ENCODE results near the gene MAGEA6. TPM values are rescaled to one million over a fixed set of nuclear protein-coding genes. Genes with fewer than 3 reads are reported as not detected.
"Not testable (repeated sequence)": the region's sequence is repeated elsewhere in the genome, so short reads cannot be mapped to it uniquely, and the experiment has no call there.

MAGEA6 gene
- total RNA-seq, 1 donor from 2014 or later = not detected

DNA sequence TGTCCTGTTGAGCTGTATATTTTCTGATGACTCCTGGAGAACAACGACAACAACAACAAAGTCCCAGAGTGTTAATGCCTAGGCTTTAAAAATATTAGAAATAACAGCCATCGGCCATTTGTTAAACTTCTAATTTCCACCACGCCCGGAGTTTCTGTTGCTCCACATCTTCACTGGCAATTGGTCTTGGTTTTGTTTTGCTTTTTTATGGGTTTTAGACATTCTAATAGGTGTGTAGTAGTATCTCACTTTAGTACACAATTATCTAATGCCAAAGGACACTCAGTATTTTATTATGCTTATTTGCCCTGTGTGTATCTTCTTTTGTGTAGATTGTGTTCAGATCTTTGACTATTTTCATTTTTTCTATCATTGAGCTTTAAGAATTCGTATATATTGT is 30.9 kb downstream of the MAGEA6 start:
- Histone ChIP-seq H3K36me3 (no peaks in the 10 kb centered on the region), H3K4me3 (no peak overlapping the region), H3K9me3 (no peaks in the 10 kb centered on the region), H3K27ac (no peak overlapping the region), H3K4me1 (no peaks in the 10 kb centered on the region), H3K27me3 (no peaks in the 10 kb centered on the region)
- ATAC-seq = no peak
- intact Hi-C loops (cut with DNase I) = no loop called here
- DNase-seq = no peak
- TF ChIP-seq, protein P1, sequence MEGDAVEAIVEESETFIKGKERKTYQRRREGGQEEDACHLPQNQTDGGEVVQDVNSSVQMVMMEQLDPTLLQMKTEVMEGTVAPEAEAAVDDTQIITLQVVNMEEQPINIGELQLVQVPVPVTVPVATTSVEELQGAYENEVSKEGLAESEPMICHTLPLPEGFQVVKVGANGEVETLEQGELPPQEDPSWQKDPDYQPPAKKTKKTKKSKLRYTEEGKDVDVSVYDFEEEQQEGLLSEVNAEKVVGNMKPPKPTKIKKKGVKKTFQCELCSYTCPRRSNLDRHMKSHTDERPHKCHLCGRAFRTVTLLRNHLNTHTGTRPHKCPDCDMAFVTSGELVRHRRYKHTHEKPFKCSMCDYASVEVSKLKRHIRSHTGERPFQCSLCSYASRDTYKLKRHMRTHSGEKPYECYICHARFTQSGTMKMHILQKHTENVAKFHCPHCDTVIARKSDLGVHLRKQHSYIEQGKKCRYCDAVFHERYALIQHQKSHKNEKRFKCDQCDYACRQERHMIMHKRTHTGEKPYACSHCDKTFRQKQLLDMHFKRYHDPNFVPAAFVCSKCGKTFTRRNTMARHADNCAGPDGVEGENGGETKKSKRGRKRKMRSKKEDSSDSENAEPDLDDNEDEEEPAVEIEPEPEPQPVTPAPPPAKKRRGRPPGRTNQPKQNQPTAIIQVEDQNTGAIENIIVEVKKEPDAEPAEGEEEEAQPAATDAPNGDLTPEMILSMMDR (IDR thresholded peaks at IDR 0.05) = no peak

- H3K9me3 ChIP-seq; H3K27ac ChIP-seq; H3K36me3 ChIP-seq; H3K4me3 ChIP-seq; H3K4me1 ChIP-seq; intact Hi-C loops (cut with DNase I); DNase-seq; ATAC-seq; H3K27me3 ChIP-seq: not testable (repeated sequence)
These were observed 33.0 kb downstream of the MAGEA6 start for GRCh38 chrX:152736528-152736927.

- no peak for DNase-seq
- Histone ChIP-seq H3K4me3 (no peak overlapping the region), H3K9me3 (no peaks in the 10 kb centered on the region), H3K27me3 (no peaks in the 10 kb centered on the region), H3K27ac (no peak overlapping the region), H3K4me1 (no peaks in the 10 kb centered on the region), H3K36me3 (no peaks in the 10 kb centered on the region)
- intact Hi-C loops (cut with DNase I) = no loop called here
- TF ChIP-seq, protein P1 (IDR thresholded peaks at IDR 0.05) = no peak
- ATAC-seq = no peak
These were observed 33.5 kb downstream of the MAGEA6 start for GRCh38 chrX:152735860-152736511.

DNA sequence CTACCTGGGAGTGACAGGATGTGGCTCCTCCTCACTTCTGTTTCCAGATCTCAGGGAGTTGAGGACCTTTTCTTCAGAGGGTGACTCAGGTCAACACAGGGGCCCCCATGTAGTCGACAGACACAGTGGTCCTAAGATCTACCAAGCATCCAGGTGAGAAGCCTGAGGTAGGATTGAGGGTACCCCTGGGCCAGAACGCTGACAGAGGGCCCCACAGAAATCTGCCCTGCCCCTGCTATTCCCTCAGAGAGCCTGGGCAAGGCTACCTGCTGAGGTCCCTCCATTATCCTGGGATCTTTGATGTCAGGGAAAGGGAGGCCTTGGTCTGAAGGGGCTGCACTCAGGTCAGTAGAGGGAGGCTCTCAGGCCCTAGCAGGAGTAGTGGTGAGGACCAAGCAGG is 34.4 kb downstream of the MAGEA6 start:
- no peaks in the 10 kb centered on the region for H3K9me3 ChIP-seq
- ATAC-seq (no peak), DNase-seq (no peak)
- no peaks in the 10 kb centered on the region for H3K27me3 ChIP-seq
- intact Hi-C loops (cut with DNase I) = no loop called here
- H3K27ac ChIP-seq = no peak overlapping the region
- no peaks in the 10 kb centered on the region for H3K4me1 ChIP-seq
- TF ChIP-seq, protein P1 (IDR thresholded peaks at IDR 0.05) = no peak
- H3K36me3 ChIP-seq = no peaks in the 10 kb centered on the region
- H3K4me3 ChIP-seq = no peak overlapping the region

- ATAC-seq; H3K27me3 ChIP-seq; H3K4me1 ChIP-seq; H3K4me3 ChIP-seq; H3K9me3 ChIP-seq; H3K36me3 ChIP-seq; H3K27ac ChIP-seq; DNase-seq; intact Hi-C loops (cut with DNase I): not testable (repeated sequence)
These were observed 35.2 kb downstream of the MAGEA6 start for GRCh38 chrX:152734143-152734858.

GRCh38 chrX:152733261-152733975 is 36.1 kb downstream of the MAGEA6 start, which contains the start of the genes CSAG1 and MAGEA12:
TSS of gene CSAG1 (minus strand) at chrX:152733721. CDS start at chrX:152732460, 1,261 bp downstream.
TSS of gene MAGEA12 (plus strand) at chrX:152733757. CDS start at chrX:152736162, 2,405 bp downstream.
- H3K4me3 ChIP-seq = no peak within 1 kb of the TSS
- H3K9me3 ChIP-seq = no peaks in the 10 kb centered on the region
- H3K27ac ChIP-seq = no peak within 1 kb of the TSS
- no peaks in the 10 kb centered on the region for H3K27me3 ChIP-seq
- no peaks in the 10 kb centered on the region for H3K36me3 ChIP-seq
- H3K4me1 ChIP-seq = no peaks in the 10 kb centered on the region
- TF ChIP-seq, protein P1 (IDR thresholded peaks at IDR 0.05) = no peak
- DNase-seq (no peak), ATAC-seq (no peak)
- intact Hi-C loops (cut with DNase I) = no loop called here
